Eye (tissue), 1 donor: ENCODE data around the gene FGD4.
A peak's percentile ranks its signal among the peaks of the same experiment; 100 is the strongest.

Experiments used
- DNase-seq: peaks from one replicate; pipeline ENCODE4 v3.0.0-alpha.2; 2015

The FGD4 gene

DNA sequence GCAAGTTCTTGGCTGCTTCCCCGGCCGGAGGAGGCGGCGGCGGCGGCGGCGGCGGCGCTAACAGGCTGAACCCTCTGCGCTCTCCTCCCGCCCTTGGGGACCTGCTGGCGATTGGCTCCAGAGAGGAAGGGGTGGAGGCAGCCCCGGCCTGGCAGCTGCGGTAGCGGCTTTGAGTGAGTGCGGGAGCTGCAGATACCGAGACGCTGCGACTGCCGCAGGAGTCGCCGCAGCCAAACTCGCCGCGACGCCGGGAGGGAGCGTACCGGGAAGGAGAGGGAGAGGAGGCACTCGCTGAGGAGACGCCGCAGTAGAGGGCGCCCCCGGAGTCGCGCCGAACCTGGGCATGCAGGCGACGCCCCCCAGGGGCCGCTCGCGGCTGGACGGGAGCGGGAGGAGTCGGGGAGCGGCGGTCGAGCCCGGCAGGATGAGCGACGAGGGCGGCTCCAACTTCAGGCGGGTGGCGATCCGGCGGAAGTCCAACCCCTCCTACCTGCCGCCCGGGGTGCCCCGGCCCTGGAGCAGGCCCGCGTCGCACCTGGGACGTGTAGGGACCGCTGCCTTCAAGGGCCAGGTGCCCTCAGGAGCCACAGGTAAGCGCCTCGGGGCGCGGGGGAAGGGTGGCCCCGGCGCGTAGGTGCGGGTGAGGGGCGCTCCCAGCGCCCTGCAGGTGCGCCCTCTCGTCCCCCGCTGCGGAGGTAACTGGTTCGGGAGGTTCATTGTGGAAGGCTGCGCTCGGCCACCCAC, at the start of gene FGD4:
Gene FGD4, plus strand, starts transcription at position 189 of the 744 bp plus-strand sequence.
- peak; percentile 95 for DNase-seq

DNA sequence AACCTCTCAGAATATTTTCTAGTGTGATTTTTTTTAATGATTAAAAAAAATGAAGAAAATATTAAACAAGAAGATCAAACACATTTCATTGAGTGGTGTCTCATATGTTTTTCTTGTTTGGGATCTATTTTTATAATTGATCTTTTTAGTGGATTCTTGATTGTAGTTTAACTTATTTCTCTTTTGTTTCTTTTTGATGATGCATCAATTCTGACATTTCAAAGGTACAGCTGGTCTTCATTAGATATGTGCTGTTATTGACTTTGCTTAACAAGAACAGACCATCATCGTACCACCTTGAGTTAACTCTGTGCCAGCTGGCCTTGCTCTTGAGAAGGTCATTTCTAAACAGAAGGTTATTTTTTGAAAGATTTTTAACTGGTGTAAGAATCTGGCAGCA, 45.8 kb upstream of the FGD4 start:
- no peak for DNase-seq

DNA sequence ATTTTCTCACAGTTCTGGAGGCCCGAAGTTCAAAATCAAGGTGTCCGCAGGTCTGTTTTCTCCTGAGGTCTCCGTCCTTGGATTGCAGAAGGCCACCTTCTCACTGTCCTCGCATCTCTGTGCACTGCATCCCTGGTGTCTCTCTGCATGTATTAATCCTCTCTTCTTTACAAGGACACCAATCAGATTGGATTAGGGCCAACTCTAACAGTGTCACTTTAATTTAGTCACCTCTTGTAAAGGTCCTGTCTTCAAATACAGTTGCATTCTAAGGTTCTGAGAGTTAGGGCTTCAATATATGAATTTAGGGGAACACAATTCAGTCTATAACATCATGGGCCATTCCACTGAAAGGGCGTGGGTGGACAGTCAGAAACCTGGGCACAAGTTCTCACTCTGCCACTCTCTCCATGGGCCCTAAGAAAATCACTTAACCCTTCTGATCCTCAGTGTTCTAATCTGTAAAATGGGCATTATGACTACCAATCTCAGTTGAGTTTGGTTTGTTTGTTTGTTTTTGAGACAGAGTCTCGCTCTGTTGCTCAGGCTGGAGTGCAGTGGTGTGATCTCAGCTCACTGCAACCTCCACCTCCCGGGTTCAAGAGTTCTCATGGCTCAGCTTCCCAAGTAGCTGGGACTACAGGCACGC, 41.6 kb upstream of the FGD4 start:
- no peak for DNase-seq

GRCh38 chr12:32360956-32361355, 38.4 kb upstream of the FGD4 start:
- no peak for DNase-seq

GRCh38 chr12:32362892-32363291, 36.5 kb upstream of the FGD4 start:
- no peak for DNase-seq

- DNase-seq = peak; percentile 88
Measured at GRCh38 chr12:32365473-32366064, 33.8 kb upstream of the FGD4 start.

GRCh38 chr12:32366714-32367113, 32.6 kb upstream of the FGD4 start:
- DNase-seq = no peak

DNA sequence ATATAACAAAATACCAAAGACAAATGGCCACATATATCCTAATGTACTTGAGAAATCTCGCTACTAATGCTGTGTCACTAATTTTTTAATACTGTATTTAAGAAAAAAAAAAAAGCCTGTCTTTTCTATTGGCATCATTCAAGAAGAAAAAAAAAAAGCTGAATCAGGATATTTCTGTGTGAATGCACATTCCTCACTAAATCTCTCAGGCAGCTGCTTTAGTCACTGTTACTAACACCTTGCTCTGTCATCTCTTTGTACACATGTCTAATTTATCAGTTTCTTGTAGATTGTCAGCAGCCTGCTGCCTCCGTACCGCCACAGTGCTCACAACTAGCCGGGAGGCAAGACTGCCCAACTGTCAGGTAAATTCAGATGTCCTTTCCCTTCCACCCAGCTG, 32.0 kb upstream of the FGD4 start:
- DNase-seq = peak; percentile 41

- DNase-seq = no peak
Measured at GRCh38 chr12:32369202-32369601, 30.2 kb upstream of the FGD4 start.

DNA sequence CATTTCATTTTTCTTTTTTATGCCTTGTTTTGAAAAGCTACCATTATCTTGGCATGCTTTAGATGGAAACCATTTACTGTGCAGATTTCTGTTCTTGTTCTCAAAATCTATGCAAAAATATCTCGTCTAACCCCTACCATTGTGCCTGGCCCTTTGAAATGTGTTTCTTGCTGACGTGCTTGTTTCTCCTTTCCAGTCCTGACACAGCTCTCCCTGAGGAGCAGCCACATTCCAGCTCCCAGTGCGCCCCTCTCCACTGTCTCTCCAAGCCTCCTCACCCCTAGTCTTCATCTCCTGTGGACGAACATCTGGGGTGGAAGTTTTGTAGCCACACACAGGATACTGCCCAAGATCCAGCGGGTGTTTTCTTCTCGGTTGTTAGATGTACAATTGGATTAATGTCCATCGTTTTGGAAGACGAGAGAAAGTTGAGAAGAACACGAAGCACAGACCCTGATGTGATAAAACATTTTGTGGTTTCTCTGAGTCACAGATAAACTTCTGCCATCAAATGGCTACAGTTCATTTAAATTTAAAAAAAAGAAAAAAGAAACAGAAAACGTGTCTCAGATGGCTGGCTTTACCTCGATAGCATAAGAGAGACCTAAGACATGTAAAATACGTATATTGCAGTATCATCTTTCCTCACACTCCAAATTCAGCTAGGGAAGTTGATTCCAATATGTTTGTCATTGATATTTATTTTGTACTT, 21.9 kb upstream of the FGD4 start:
- DNase-seq = no peak

- DNase-seq = no peak
Measured at GRCh38 chr12:32379213-32379612, 20.1 kb upstream of the FGD4 start.

DNA sequence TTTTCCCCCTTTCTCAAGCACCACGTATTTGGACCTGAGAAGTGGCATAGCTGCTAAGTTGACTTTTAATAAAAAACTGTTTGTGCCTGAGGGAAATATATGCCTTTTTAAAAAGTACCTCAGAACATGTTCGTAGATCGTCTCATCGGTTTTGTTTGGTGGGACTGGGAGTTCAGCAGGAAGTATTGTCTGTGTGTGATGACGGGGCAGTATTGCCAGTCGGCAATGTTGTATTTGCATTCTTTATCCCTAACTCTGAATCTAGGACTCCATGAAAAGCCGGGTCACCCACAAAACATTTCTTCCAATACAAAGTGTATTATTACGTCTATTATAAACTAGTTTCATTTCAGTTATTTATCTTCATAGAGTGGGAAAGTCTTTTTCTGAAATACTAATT, 19.7 kb upstream of the FGD4 start:
- DNase-seq = no peak

DNA sequence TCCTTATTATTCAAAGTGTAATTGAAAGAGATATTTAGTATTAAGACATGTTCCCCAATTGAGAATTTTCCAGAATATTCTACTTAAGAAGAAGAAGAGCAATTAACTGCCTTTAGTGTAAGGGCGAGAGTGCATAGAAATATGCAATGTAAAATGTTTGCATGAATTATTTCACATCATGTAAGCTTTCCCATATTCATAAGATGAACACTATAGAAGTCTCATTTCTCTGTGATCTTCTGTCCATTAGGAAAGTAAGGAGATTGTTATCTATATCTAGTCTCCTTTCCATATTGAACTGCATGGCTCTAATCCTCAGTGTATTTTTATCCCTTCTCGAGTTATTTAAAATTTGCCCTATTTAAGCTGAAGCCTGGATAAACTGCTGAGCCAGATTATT, 17.1 kb upstream of the FGD4 start:
- no peak for DNase-seq

DNA sequence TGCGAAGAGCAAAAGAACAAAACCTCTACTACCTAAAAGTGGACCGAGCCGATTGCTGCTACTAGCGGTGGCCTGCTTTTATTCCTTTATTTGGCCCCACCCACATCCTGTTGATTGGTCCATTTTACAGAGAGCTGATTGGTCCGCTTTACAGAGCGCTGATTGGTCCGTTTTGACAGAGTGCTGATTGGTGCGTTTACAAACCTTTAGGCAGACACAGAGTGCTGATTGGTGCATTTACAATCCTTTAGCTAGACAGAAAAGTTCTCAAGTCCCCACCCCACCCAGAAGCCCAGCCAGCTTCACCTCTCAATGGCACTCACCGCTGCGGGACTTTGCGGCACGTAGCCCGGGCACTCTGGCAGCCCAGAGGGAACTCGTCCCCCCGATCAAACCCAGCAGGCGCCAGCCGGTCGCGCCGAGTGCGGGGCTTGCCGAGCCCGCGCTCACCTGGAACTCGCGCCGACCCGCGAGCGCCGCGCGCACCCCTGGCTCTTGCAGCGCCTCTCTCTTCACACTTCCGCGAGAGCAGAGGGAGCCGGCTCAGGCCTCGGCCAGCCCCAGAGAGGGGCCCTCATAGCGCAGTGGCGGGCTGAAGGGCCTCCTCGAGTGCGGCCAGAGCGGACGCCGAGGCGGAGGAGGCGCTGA, 8.7 kb upstream of the FGD4 start:
- DNase-seq = peak; percentile 44

- no peak for DNase-seq
Measured at GRCh38 chr12:32395026-32395425, 4.3 kb upstream of the FGD4 start.

DNA sequence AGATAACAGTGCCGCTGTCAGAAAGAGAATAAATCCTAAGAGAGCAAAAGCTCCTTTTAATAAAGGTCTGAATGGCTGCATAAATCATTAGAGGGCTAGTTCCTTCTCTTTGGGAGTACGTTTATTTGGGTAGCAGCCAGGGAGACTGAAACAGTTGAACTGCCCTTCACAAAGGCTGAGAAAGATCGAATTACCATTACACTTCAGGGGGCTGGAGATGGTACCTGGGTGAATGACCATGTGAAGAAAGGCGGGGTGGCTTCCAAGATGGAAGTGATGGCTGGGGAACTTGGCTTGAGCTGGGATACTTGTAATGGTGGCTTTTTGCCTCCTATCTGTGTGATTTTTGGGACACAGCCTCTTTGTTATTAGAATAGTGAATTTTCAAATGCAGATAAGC, 1.7 kb upstream of the FGD4 start:
- DNase-seq = no peak

- no peak for DNase-seq
Measured at GRCh38 chr12:32398181-32398580, 1.2 kb upstream of the FGD4 start.

- DNase-seq = peak; percentile 61
Measured at GRCh38 chr12:32398816-32399369, 465 bp upstream of the FGD4 start.

DNA sequence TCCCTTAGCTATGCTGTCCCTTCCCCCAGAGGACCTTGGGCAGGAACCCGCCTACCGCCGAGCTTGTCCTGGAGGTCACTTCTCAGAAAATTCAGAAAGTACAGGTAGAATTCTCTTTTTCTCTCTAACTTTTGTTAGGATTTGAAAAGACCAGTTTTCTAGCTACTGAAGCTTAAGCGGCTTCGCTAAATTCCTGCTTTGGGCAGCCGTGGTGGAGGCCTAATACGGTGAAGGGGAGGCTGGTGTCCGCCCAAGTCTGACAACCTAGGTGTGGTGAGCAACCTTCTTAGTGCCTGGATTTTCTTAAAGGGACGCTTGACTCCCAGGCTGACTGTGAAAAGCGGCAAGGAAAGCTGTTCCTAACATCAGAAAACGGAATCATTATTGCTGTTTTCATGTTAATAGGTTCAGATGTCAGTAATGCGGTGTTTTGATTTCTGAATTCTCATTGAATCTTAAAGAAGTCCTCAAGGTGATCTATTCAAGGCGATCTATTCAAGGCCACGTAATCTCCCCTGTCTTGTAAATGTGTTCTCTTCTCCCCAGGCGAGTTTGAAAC, 835 bp downstream of the FGD4 start:
- DNase-seq = peak; percentile 62

- no peak for DNase-seq
Measured at GRCh38 chr12:32400866-32401265, 1.5 kb downstream of the FGD4 start.

DNA sequence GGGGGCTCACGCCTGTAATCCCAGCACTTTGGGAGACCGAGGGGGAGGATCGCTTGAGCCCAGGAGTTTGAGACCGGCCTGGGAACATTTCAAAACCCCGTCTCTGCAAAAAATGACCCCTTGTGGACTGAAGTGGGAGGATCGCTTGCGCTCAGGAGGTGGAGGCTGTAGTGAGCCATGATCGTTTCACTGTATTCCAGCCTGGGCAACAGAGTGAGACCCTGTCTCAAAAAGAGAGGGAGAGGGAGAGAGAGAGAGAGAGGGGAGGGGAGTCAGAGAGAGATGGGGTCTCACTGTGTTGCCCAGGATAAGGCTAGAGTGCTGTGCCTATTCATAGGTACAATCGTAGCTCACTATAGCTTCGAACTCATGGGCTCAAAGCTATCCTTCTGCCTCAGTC, 2.8 kb downstream of the FGD4 start:
- DNase-seq = no peak

DNA sequence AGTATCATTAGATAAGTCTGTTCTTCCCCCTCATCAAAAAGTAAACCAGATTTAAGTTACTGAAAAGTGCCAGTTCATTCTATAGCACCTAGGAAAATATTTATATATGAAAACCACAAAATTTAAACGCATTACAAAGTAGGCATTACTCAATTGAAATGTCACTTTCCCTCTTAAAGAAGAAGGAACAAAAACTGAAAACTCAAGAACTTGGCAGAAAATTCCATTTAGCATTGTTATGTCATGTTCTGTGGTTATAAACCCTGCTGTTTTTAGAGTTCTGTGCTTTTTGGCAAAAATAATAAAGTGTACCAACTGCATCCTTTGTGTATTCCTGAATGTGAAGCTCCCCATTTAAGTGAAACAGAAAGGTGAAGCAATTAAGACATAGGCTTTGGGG, 3.6 kb downstream of the FGD4 start:
- DNase-seq = no peak

GRCh38 chr12:32407795-32408194, 8.4 kb downstream of the FGD4 start:
- no peak for DNase-seq
